IPS DF 6.9 (cell line): Measurements from ENCODE around the gene KCNJ14.

ENCODE experiments used
- DNase-seq: peaks from one replicate; pipeline ENCODE4 v3.0.0-alpha.2; 2013; ENCODE audit warnings: low read depth, low spot score
- H3K27ac ChIP-seq: one replicate; pipeline ENCODE4 v1.5.1; 2013; ENCODE audit warnings: low read length, control low read depth
- H3K27me3 ChIP-seq: 2 replicates; pipeline ENCODE4 v1.6.1; 2013; ENCODE audit warnings: mild to moderate bottlenecking, low read length; ENCODE audit not compliant: control insufficient read depth, insufficient read depth
- H3K36me3 ChIP-seq: 2 replicates; pipeline ENCODE4 v1.6.1; 2013; ENCODE audit warnings: low read length; ENCODE audit not compliant: control insufficient read depth, insufficient read depth
- H3K4me1 ChIP-seq: 2 replicates; pipeline ENCODE4 v1.6.1; 2013; ENCODE audit warnings: low read length; ENCODE audit not compliant: control insufficient read depth, insufficient read depth
- H3K4me3 ChIP-seq: 2 replicates; pipeline ENCODE4 v1.5.1; 2013; ENCODE audit warnings: mild to moderate bottlenecking, low read length
- H3K9me3 ChIP-seq: 2 replicates; pipeline ENCODE4 v1.6.1; 2013; ENCODE audit warnings: low read length, inconsistent platforms; ENCODE audit not compliant: control insufficient read depth, insufficient read depth
- WGBS: extraction: QIAGEN DNeasy Blood & Tissue Kit; methylation state at CpG from one replicate; pipeline ENCODE4 v1.1.7; 2013; ENCODE audit warnings: mixed read lengths, missing lambda C conversion rate; ENCODE audit not compliant: insufficient read length, insufficient coverage; 5-methylcytosine and 5-hydroxymethylcytosine counted together

KCNJ14 gene

DNA sequence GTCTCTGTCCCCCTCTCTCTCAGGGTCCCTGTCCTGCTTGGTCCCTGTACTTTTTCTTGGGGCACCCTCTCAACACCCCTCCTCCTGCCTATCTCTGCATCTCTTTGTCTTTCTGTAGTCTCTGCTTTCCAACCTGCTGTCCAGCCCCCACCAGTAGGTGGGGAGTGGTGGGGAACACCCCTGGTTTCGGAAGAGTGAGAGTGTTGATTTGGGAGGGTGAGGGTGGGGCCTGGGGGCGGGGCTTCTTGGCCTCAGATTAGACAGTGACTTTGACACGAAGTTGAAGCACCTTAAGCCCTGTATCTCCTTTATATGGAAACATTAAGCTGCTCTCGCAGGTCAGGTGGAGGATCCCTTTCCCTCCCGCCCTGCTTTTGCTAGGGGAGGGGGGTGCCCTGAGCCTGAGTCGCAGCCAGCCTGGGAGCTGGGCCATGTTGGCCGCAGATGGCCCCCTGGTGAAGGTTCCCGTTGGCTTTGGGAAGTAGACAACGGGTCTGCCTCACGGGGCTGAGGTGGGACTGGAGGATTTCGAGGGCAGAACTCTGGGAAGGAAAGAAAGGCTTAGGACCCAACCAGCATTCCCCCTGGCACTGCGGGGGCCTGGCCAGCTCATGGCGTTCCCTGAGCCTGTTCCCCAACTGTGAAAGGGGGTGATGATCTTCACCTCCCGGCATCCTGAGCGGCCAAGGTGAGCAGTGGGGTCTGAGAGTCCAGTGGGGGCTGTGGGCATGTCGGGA lies at the start of gene KCNJ14:
Gene KCNJ14 (plus strand): TSS at position 404 of the 737 bp plus-strand sequence. CDS start 6,151 bp downstream, outside the sequence.
- no CpG with 5 or more reads among the region's 16 CpGs for WGBS
- H3K27ac ChIP-seq, result no peak within 1 kb of the TSS
- no peaks in the 10 kb centered on the region for H3K4me1 ChIP-seq
- no peak within 1 kb of the TSS for H3K4me3 ChIP-seq
- H3K9me3 ChIP-seq, result no peaks in the 10 kb centered on the region
- H3K27me3 ChIP-seq, result no peaks in the 10 kb centered on the region
- peaks cover 44% of the 10 kb centered on the region for H3K36me3 ChIP-seq
- DNase-seq, result no peak

DNA sequence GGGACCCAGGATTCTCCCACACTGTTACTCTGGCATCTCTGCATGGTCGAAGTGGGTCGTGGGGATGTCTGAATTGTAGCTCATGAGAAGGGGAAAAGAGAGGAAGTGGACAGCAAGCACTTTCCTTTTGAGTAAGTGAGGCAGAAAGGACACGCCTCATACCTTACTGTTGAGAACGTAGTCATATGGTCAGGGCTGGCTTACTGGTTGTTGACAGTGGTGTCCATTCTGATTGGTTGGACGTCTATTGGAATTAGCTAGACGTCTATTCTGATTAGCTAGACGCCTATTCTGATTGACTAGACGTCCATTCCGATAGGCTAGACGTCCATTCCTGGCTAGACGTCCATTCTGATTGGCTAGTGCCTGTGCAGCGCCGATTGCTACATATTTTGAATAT lies 49.5 kb upstream of the KCNJ14 start:
- DNase-seq, result no peak
- Histone ChIP-seq H3K4me3 (no peak overlapping the region), H3K9me3 (no peaks in the 10 kb centered on the region), H3K4me1 (no peaks in the 10 kb centered on the region; the same call in 1 of the 2 replicates), H3K27me3 (no peaks in the 10 kb centered on the region), H3K27ac (no peak overlapping the region), H3K36me3 (no peaks in the 10 kb centered on the region; the same call in 1 of the 2 replicates)
- no CpG with 5 or more reads among the region's 13 CpGs for WGBS

DNA sequence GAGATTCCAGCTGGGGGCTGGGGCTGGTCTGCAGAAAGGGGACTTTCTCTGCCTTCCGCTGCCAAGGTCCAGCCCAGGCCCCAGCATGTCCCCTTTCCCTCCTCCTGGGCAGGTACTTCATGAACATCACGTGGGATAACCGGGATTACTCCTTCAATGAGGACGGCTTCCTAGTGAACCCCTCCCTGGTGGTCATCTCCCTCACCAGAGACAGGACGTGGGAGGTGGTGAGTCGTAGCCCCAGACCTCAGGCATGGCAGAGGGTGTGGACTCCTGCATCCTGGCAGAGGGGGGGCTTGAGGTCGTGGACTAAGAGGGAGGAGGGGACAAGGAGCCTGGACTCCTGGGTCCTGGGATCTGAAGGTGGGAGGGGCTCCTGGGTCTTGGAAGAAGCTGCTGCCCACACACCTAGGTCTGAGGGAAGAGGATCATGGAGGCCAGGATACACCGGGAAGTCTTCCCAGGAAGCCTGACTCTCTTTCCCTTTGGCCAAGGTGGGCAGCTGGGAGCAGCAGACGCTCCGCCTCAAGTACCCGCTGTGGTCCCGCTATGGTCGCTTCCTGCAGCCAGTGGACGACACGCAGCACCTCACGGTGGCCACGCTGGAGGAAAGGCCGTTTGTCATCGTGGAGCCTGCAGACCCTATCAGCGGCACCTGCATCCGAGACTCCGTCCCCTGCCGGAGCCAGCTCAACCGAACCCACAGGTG lies 41.3 kb upstream of the KCNJ14 start:
- Histone ChIP-seq H3K36me3 (no peaks in the 10 kb centered on the region), H3K9me3 (no peaks in the 10 kb centered on the region), H3K4me3 (peak overlapping the region; percentile 34; the same call in 1 of the 2 replicates), H3K4me1 (peaks cover 7% of the 10 kb centered on the region), H3K27ac (no peak overlapping the region), H3K27me3 (no peaks in the 10 kb centered on the region)
- WGBS, result no CpG with 5 or more reads among the region's 24 CpGs
- no peak for DNase-seq

DNA sequence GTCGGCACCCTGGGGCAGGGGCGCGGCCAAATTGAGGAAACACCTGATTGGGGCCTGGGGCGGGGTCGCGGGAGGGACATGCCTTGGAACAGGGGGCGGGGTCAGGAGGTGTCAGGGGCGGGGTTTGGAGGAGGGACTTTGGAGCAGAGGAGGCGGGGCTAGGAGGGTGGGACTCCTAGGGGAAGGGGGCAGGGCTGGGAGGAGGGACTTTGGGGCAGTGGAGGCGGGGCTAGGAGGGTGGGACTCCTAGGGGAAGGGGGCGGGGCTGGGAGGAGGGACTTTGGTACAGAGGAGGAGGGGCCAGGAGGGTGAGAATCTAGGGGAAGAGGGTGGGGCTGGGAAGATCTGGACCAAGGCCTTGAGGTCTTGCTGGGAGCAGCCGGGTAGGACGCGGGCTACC lies 40.0 kb upstream of the KCNJ14 start:
- DNase-seq, result no peak
- H3K4me3 ChIP-seq, result no peak overlapping the region
- H3K36me3 ChIP-seq, result no peaks in the 10 kb centered on the region
- no peaks in the 10 kb centered on the region for H3K27me3 ChIP-seq
- no CpG with 5 or more reads among the region's 14 CpGs for WGBS
- no peaks in the 10 kb centered on the region for H3K9me3 ChIP-seq
- no peak overlapping the region for H3K27ac ChIP-seq
- peaks cover 8% of the 10 kb centered on the region for H3K4me1 ChIP-seq

DNA sequence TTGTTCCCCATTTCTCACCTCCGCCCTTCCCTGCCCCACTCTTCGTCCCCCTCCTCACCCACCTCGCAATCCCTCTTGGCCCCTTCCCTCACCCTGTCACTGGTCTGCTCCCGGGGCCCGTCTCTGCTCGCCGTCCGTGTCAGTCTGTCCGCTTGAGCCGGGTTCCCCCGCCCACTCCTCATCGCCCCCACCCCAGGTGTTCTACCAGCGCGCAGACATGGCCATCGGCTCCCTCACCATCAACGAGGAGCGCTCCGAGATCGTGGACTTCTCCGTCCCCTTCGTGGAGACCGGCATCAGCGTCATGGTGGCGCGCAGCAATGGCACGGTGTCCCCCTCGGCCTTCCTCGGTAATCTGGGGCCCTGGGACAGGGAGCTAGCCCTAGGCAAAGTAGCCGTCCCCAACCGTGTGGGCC lies 39.6 kb upstream of the KCNJ14 start:
- no peak overlapping the region for H3K4me3 ChIP-seq
- H3K27me3 ChIP-seq, result no peaks in the 10 kb centered on the region
- DNase-seq, result no peak
- WGBS, result no CpG with 5 or more reads among the region's 30 CpGs
- H3K27ac ChIP-seq, result no peak overlapping the region
- H3K4me1 ChIP-seq, result peaks cover 8% of the 10 kb centered on the region
- no peaks in the 10 kb centered on the region for H3K36me3 ChIP-seq
- no peaks in the 10 kb centered on the region for H3K9me3 ChIP-seq

DNA sequence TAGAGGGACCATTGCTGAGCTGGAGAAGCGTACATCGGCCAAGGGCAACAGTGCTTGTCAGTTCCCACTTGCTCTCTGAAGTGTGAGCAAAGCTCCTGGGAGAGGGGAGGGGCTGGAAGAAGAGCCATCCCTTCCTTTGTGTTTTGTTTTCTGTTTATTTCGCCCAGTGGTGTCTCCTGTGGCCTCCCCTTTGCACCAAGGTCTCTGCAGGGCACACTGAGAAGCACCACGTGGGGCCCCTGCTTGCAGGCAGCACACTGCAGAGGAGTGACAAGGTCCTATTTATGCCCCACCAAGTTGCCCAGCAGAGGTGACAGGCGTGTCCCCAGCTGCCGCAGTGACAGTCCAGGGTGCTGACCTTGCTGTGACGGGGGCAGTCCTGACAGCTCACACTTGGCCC lies 38.0 kb upstream of the KCNJ14 start:
- Histone ChIP-seq H3K27ac (no peak overlapping the region), H3K4me1 (peaks cover 8% of the 10 kb centered on the region), H3K4me3 (no peak overlapping the region), H3K36me3 (no peaks in the 10 kb centered on the region), H3K27me3 (no peaks in the 10 kb centered on the region), H3K9me3 (no peaks in the 10 kb centered on the region)
- no CpG with 5 or more reads among the region's 7 CpGs for WGBS
- no peak for DNase-seq

DNA sequence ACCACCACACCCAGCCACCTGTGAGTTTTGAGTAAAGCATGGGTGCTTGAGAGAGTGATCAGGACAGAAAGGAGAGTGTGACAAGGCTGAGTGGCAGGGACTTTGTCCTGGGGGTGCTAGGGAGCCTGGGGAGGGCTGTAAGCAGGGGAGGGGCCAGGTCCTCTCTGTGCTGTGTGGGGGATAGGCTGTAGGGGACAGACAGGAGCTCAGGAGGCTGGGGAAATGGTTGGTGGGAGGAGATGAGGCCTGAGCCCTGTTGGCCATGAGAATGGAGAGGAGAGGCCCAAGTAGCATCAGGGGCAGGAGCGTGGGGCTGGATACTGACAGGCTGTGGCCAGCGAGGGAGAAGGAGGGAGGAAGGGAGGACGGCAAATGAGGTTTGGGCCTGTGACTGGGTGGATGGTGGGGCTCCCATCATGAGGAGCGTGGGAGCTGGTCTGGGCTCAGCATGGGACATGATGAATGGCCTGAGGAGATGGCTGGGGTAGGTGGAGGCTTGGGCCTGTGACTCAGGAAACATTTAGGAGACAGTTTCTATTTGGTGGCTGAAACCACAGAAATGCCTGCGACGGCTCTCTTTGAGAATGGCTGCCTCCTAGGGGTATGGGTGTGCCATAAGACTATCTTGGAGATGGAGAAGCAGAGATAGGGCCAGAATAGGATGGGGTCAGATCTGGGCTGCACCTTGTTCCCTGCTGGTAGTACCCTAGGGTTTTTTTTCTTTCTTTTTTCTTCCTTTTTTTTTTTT lies 36.9 kb upstream of the KCNJ14 start:
- Histone ChIP-seq H3K36me3 (no peaks in the 10 kb centered on the region), H3K4me1 (peaks cover 8% of the 10 kb centered on the region), H3K4me3 (no peak overlapping the region), H3K9me3 (no peaks in the 10 kb centered on the region), H3K27ac (no peak overlapping the region), H3K27me3 (no peaks in the 10 kb centered on the region)
- WGBS, result no CpG with 5 or more reads among the region's 6 CpGs
- DNase-seq, result no peak

DNA sequence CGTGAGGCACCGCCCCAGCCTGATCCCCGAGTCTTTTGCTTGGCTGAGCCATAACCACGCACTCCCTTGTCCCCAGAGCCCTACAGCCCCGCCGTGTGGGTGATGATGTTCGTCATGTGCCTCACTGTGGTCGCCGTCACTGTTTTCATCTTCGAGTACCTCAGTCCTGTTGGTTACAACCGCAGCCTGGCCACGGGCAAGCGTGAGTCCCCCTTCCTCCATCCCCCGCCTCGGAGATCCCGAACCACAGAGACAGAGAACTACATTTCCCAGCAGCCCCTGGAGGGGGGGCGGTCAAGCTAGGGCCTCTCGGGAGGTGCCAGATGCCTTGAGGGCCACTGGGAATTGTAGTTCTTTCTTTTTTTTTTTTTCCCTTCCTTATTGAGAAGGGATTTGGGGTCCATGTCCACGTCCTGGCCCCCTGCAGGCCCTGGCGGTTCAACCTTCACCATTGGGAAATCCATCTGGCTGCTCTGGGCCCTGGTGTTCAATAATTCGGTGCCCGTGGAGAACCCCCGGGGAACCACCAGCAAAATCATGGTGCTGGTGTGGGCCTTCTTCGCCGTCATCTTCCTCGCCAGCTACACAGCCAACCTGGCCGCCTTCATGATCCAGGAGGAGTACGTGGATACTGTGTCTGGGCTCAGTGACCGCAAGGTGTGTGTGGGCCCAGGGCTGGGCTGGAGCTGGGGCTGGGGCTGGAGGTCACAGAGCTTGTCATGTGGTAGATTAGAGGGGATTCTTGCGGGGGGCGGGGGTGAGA lies 36.0 kb upstream of the KCNJ14 start:
- no peak overlapping the region for H3K27ac ChIP-seq
- H3K4me3 ChIP-seq, result no peak overlapping the region
- no peaks in the 10 kb centered on the region for H3K9me3 ChIP-seq
- peaks cover 4% of the 10 kb centered on the region for H3K4me1 ChIP-seq
- H3K27me3 ChIP-seq, result no peaks in the 10 kb centered on the region
- no peak for DNase-seq
- WGBS, result no CpG with 5 or more reads among the region's 31 CpGs
- H3K36me3 ChIP-seq, result no peaks in the 10 kb centered on the region

DNA sequence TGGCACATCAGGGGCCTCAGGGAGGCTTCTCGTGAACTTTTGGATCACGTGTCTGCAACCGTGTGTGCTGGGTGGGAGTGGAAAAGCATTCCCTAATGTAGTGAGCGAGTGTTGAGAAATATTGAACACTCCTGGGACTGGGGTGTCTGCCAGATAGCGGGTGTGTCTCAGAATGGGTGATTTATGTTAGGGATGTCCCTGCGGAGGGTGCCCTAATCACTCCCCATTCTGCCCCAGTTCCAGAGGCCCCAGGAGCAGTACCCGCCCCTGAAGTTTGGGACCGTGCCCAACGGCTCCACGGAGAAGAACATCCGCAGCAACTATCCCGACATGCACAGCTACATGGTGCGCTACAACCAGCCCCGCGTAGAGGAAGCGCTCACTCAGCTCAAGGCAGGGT lies 33.8 kb upstream of the KCNJ14 start:
- Histone ChIP-seq H3K27me3 (no peaks in the 10 kb centered on the region), H3K4me3 (no peak overlapping the region), H3K27ac (no peak overlapping the region), H3K4me1 (peaks cover 3% of the 10 kb centered on the region), H3K36me3 (no peaks in the 10 kb centered on the region), H3K9me3 (no peaks in the 10 kb centered on the region)
- no CpG with 5 or more reads among the region's 16 CpGs for WGBS
- DNase-seq, result no peak

DNA sequence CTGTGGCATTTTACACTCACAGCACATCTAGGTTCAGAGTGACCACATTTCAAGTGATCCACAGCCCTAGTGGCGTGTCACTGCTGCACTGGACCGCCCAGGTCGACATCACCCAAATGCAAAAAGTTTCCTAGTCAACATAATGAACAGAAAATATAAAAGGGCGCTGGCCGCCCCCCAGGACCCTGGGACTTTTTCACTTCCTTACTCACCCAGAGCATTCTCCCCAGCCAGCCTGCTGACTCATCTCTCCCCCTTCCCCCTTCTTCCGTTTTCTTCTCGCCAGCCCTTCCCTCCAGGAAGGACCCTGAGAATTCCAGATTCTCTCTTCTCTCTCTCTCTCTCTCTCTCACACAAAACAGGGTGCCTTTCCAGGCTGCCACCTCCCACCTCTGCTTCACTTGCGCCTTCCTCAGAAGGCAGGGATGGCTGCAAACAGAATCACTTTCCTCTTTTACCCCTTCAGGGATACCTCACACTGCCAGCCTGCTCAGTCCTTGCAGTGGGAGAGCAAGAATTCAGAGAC lies 30.6 kb upstream of the KCNJ14 start:
- Histone ChIP-seq H3K36me3 (no peaks in the 10 kb centered on the region), H3K9me3 (no peaks in the 10 kb centered on the region), H3K27me3 (no peaks in the 10 kb centered on the region), H3K4me3 (no peak overlapping the region), H3K4me1 (0 out of 2 replicates have a peak, but pooled peaks cover 1% of the 10 kb centered on the region), H3K27ac (no peak overlapping the region)
- no CpG with 5 or more reads among the region's 8 CpGs for WGBS
- DNase-seq, result no peak
